Peyer's patch (tissue), 4 donors: ENCODE measurements around the gene HEMGN.

Source experiments
- CTCF ChIP-seq, 6 experiments: fragments of 450-650 bp in 4 of 6; fragments of 200-600 bp in 2 of 6; sonication (generic) in 1 of 6; IDR thresholded peaks; one replicate each; pipeline ENCODE4 v1.5.1; 2017 to 2019; ENCODE audit warnings: antibody characterized with exemption in 6 of 6, mild to moderate bottlenecking in 3 of 6, moderate library complexity in 1 of 6
- POLR2A ChIP-seq, 2 donors: fragments of 450-650 bp; IDR thresholded peaks; one replicate each; pipeline ENCODE4 v1.5.1; 2017; ENCODE audit warnings: antibody characterized with exemption in 2 of 2, mild to moderate bottlenecking in 2 of 2, moderate library complexity in 2 of 2

GRCh38 chr9:97956331-97956730 is 18.4 kb upstream of the HEMGN start:
- TF ChIP-seq CTCF (IDR thresholded peaks at IDR 0.05) (no peak), POLR2A (IDR thresholded peaks at IDR 0.05) (no peak)
